NOMO-1 treated with DMSO at 0.1 percent for 48 hours (cell line): Measurements from ENCODE around the gene PDZK1IP1.
"Not testable (repeated sequence)": the region's sequence is repeated elsewhere in the genome, so short reads cannot be mapped to it uniquely, and the experiment has no call there.

Source experiments
- DNase-seq: peaks from one replicate; lab custom pipeline; 2025; ENCODE audit not compliant: unreplicated experiment; lab: John Stamatoyannopoulos, UW

The PDZK1IP1 gene

DNA sequence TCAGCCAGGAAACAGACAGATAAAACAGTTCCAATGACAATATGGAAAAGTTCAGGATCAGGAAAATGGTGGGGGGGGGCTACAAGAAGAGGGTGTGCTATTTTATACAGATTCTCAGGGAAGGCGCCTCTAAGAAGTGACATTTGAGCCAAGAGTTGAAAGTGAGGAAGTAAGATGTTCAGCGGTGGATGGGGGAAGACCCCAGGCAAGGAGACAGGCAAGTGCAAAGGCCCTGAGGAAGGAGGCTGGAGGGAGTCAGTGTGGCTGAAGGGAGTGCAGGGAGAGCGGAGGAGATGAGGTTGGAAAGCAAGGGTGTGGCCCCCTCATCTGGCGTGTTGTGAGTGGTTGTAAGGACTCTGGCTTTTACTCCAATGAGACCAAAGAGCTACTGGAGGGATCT, 8.4 kb upstream of the PDZK1IP1 start:
- DNase-seq, result no peak

GRCh38 chr1:47196622-47197021, 6.8 kb upstream of the PDZK1IP1 start:
- no peak for DNase-seq

DNA sequence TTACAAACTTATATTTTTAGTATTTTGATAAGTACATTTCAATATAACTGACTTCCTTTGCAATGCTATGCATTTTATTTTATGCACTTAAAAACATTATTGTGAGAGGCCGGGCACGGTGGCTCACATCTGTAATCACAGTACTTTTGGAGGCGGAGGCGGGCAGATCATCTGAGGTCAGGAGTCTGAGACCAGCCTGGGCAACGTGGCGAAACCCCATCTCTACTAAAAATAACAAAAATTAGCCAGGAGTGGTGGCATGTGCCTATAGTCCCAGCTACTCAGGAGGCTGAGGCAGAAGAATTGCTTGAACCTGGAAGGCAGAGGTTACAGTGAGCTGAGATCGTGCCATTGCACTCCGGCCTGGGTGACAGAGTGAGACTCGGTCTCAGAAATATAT, 6.1 kb upstream of the PDZK1IP1 start:
- DNase-seq, result not testable (repeated sequence)

- no peak for DNase-seq
Measured at GRCh38 chr1:47194311-47194710, 4.5 kb upstream of the PDZK1IP1 start.

DNA sequence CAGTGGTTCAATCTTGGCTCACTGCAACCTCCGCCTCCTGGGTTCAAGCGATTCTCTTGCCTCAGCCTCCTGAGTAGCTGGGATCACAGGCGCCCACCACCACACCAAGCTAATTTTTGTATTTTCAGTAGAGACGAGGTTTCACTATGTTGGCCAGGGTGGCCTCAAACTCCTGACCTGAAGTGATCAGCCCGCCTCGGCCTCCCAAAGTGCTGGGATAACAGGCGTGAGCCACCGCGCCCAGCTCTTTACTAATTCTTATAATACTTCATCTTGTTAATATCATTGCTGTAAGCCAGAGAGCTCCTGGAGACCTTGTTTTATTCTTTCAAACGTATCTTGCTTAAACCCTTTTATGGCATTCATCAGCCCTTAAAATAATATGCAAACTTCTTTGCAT, 3.7 kb upstream of the PDZK1IP1 start:
- not testable (repeated sequence) for DNase-seq

- peak; percentile 61 for DNase-seq
Measured at GRCh38 chr1:47192458-47193384, 2.9 kb upstream of the PDZK1IP1 start.

- DNase-seq, result no peak
Measured at GRCh38 chr1:47191940-47192457, 2.2 kb upstream of the PDZK1IP1 start.

DNA sequence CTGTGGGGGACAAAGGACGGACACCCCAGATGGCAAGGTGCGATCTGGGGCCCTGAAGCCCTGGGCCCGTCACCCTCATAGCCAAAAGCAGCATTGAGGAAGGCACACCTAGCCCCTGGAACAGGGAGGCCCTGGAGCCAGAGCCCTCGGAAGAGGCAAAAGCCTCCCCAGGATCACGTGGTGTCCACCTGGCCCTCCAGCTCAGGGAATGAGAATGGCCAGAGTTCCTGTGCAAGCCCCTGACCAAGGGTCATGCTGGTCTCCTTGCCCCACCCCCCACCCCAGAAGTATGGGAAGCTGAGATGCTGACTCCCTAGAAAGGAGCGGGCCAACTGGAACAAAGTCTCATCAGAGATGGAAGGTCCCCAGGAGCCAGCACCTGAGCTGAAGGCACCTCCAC, 1.0 kb upstream of the PDZK1IP1 start:
- no peak for DNase-seq

GRCh38 chr1:47190509-47190855, 646 bp upstream of the PDZK1IP1 start:
- no peak for DNase-seq

GRCh38 chr1:47188791-47189785, 748 bp downstream of the PDZK1IP1 start:
- no peak for DNase-seq

GRCh38 chr1:47187926-47188250, 1.9 kb downstream of the PDZK1IP1 start:
- no peak for DNase-seq

DNA sequence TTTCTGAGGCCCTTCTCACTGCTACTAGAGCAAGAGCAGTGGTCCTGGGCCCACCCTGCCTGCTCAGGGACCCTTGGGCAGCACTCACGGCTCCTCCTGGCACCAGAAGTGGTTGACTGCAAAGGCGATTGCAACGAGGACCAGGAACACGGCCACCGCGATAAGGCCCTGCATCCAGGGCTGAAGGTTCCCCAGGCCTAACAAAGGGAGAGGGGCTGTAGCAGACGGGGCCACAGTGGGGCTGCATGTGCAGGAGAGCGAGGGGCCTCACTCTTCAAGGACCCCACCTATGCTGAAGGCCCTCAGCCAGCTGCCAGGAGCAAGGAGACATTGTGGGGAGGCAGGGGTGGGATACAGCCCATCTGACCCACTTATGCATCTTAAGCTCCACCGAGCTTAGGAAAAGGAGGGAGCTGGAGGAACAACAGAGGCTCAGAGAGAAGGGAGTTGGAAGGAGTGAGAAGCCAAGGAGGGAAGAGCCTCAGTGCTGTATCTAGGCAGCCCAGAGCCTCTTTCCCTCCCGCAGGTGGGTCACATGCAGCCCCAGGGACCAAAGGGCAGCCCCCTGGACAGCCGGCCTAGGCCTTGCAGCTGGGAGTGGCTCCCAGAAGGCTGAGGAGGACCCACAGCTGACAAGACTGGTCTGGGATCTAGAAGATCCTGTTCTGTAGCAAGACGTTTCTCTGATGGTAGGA, 2.5 kb downstream of the PDZK1IP1 start:
- DNase-seq, result no peak

GRCh38 chr1:47186267-47187185, 3.3 kb downstream of the PDZK1IP1 start:
- no peak for DNase-seq

DNA sequence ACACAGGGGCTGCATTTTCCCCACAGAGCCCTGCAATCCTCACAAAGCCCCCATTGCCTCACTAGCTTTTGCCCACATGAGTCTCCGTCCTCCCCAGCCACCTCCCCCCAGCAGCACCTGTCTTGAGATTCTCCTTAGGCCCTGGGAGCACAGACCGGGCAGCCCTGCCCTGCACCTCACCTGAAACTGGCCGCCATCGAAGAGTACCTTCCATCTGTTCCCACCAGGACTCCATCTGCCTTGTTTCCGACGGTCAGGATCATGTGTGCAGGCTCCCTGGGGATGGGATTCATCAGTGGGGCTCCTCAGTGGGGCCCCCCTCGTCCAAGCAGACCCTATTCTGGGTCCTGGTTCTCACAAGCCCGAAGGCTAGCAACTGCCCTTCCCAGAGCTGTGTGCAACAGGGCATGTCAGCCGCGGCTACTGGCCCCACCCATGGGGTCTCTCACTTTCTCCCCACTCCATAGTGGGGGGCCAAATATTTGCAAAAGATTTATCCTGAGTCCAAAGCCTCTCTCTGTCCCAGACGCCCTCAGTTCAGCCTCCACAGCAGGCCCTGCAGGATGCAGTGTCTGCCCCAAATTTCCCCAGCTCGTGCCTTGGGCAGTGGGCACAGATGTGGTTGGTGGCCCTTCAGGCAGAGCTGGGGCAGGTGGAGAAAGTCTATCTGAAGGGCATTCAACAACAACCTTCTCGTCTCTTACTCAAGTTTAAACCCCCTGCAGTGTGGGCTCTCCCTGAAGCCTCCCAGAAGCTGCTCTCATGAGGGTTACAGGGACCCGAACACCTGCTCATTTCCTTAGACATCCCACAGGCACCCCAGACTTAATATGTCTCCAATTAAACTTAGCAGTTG, 4.8 kb downstream of the PDZK1IP1 start:
- DNase-seq, result no peak

- DNase-seq, result no peak
Measured at GRCh38 chr1:47184090-47184821, 5.6 kb downstream of the PDZK1IP1 start.

DNA sequence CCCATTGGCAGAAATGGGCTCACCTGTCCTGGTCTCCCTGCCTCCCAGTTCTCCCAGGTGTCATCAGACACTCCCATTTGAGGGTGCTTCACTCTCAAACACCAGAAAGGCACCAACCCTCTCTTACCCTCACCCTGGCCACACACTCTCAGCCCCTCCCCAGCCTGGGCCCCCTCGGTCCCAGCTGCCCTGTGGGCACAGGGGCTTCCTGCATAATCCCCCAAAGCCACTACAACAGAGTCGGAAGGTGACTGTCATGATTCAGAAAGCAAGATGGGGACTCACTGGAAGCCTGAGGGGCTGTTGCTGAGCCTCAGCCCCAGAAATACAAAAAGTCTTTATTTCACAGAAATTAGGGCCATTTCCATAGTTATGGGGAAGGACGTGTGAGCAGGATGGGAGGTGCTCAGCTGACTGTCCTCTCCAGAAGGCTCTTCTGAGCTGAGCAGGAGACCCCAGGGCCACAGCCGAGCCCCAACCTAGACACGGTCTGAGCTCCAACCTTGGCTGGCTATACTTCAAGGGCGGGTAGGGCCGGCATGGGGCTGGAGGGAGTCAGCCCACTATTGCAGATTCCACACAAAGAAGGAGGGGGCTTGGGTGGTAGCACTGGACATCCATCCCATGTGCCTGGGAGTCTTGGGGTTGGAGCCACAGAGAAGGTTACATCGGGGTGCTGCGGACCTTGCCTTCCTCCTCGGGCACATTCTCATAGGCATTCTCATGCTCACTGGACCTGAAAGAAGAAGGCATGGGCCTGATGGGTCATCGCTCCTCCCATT, 6.3 kb downstream of the PDZK1IP1 start:
- no peak for DNase-seq

- DNase-seq, result no peak
Measured at GRCh38 chr1:47182676-47183235, 7.1 kb downstream of the PDZK1IP1 start.
